SK-N-SH (cell line): ENCODE measurements around the gene ARHGAP36.

Source experiments
- CHD2 ChIP-seq: fragments of 150-350 bp; IDR thresholded peaks from 2 replicates; pipeline ENCODE4 v1.6.1; 2018; ENCODE audit warnings: low read length; ENCODE audit not compliant: partially characterized antibody
- FOXJ3 ChIP-seq: sonication (generic); formaldehyde crosslinking; IDR thresholded peaks from 2 replicates; pipeline ENCODE4 v1.5.1; 2020; ENCODE audit warnings: mild to moderate bottlenecking, missing genetic modification reagents
- GABPA ChIP-seq: IDR thresholded peaks from 2 replicates; pipeline ENCODE4 v1.4.0; 2012; ENCODE audit warnings: low read depth, mild to moderate bottlenecking
- NRF1 ChIP-seq: IDR thresholded peaks from 2 replicates; pipeline ENCODE4 v1.6.1; 2012; ENCODE audit warnings: low read depth, mild to moderate bottlenecking, low read length
- POLR2AphosphoS5 ChIP-seq: IDR thresholded peaks from 2 replicates; pipeline ENCODE4 v1.6.1; 2012; ENCODE audit warnings: low read depth, low read length
- RAD21 ChIP-seq: IDR thresholded peaks from 2 replicates; pipeline ENCODE4 v1.6.1; 2012; ENCODE audit warnings: mild to moderate bottlenecking, low read length
- RCOR1 ChIP-seq: fragments of 150-350 bp; IDR thresholded peaks from 2 replicates; pipeline ENCODE4 v1.6.1; 2017; ENCODE audit warnings: antibody characterized with exemption, low read length
- TAF1 ChIP-seq: IDR thresholded peaks from 2 replicates; pipeline ENCODE4 v1.6.1; 2012; ENCODE audit warnings: low read depth, mild to moderate bottlenecking, low read length, moderate library complexity, borderline replicate concordance
- YY1 ChIP-seq: IDR thresholded peaks from 2 replicates; pipeline ENCODE4 v1.4.0; 2012; ENCODE audit warnings: low read depth, mild to moderate bottlenecking
- TF ChIP-seq, protein P1 (sequence below): fragments of 200-600 bp; sonication (generic); IDR thresholded peaks from 2 replicates; pipeline ENCODE4 v1.6.1; 2017; ENCODE audit warnings: antibody characterized with exemption, mild to moderate bottlenecking, moderate library complexity
- TF ChIP-seq, protein P2 (sequence below): IDR thresholded peaks from 2 replicates; pipeline ENCODE4 v1.4.0; 2012; ENCODE audit warnings: low read depth, borderline replicate concordance
- TF ChIP-seq, protein P3 (sequence below): IDR thresholded peaks from 2 replicates; pipeline ENCODE4 v1.6.1; 2012; ENCODE audit warnings: mild to moderate bottlenecking, low read depth, low read length, moderate library complexity
- TF ChIP-seq, protein P4 (sequence below): fragments of 150-350 bp; IDR thresholded peaks from 2 replicates; pipeline ENCODE4 v1.6.1; 2016; ENCODE audit warnings: mild to moderate bottlenecking, low read depth, low read length
- TF ChIP-seq, protein P5 (sequence below): IDR thresholded peaks from 2 replicates; pipeline ENCODE4 v1.4.0; 2012; ENCODE audit warnings: low read depth

DNA sequence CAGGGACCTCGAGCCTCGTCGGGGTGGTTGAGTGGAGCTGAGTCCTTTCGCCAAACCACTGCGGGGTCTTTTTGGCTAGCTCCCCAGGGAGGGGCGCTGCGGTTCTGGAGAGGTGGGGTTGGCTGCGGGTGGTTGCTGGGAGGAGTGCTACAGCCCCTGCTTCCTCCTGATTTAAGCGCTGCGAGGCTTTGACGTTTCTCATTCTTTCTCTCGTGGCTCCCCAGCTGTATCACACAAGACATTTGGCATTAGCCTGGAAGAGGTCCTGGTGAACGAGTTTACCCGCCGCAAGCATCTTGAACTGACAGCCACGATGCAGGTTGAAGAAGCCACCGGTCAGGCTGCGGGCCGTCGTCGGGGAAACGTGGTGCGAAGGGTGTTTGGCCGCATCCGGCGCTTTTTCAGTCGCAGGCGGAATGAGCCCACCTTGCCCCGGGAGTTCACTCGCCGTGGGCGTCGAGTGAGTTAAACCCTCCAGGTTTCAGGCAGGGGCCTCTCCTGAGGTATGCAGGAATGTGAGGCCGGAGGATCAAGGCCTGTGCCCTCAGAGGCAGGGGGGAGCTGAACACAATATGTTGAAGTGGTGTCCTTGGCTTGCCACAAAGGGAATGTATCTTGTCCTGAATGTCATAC is 25.5 kb downstream of the ARHGAP36 start:
- TF ChIP-seq, protein P1, sequence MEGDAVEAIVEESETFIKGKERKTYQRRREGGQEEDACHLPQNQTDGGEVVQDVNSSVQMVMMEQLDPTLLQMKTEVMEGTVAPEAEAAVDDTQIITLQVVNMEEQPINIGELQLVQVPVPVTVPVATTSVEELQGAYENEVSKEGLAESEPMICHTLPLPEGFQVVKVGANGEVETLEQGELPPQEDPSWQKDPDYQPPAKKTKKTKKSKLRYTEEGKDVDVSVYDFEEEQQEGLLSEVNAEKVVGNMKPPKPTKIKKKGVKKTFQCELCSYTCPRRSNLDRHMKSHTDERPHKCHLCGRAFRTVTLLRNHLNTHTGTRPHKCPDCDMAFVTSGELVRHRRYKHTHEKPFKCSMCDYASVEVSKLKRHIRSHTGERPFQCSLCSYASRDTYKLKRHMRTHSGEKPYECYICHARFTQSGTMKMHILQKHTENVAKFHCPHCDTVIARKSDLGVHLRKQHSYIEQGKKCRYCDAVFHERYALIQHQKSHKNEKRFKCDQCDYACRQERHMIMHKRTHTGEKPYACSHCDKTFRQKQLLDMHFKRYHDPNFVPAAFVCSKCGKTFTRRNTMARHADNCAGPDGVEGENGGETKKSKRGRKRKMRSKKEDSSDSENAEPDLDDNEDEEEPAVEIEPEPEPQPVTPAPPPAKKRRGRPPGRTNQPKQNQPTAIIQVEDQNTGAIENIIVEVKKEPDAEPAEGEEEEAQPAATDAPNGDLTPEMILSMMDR, result no peak
- TF ChIP-seq GABPA (no peak), FOXJ3 (CRISPR knock-in tag) (no peak), NRF1 (no peak), POLR2AphosphoS5 (no peak), CHD2 (no peak), YY1 (no peak), TAF1 (no peak), RCOR1 (no peak), RAD21 (no peak)
- TF ChIP-seq, protein P2, sequence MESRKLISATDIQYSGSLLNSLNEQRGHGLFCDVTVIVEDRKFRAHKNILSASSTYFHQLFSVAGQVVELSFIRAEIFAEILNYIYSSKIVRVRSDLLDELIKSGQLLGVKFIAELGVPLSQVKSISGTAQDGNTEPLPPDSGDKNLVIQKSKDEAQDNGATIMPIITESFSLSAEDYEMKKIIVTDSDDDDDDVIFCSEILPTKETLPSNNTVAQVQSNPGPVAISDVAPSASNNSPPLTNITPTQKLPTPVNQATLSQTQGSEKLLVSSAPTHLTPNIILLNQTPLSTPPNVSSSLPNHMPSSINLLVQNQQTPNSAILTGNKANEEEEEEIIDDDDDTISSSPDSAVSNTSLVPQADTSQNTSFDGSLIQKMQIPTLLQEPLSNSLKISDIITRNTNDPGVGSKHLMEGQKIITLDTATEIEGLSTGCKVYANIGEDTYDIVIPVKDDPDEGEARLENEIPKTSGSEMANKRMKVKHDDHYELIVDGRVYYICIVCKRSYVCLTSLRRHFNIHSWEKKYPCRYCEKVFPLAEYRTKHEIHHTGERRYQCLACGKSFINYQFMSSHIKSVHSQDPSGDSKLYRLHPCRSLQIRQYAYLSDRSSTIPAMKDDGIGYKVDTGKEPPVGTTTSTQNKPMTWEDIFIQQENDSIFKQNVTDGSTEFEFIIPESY, result no peak
- TF ChIP-seq, protein P3, sequence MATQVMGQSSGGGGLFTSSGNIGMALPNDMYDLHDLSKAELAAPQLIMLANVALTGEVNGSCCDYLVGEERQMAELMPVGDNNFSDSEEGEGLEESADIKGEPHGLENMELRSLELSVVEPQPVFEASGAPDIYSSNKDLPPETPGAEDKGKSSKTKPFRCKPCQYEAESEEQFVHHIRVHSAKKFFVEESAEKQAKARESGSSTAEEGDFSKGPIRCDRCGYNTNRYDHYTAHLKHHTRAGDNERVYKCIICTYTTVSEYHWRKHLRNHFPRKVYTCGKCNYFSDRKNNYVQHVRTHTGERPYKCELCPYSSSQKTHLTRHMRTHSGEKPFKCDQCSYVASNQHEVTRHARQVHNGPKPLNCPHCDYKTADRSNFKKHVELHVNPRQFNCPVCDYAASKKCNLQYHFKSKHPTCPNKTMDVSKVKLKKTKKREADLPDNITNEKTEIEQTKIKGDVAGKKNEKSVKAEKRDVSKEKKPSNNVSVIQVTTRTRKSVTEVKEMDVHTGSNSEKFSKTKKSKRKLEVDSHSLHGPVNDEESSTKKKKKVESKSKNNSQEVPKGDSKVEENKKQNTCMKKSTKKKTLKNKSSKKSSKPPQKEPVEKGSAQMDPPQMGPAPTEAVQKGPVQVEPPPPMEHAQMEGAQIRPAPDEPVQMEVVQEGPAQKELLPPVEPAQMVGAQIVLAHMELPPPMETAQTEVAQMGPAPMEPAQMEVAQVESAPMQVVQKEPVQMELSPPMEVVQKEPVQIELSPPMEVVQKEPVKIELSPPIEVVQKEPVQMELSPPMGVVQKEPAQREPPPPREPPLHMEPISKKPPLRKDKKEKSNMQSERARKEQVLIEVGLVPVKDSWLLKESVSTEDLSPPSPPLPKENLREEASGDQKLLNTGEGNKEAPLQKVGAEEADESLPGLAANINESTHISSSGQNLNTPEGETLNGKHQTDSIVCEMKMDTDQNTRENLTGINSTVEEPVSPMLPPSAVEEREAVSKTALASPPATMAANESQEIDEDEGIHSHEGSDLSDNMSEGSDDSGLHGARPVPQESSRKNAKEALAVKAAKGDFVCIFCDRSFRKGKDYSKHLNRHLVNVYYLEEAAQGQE, result no peak
- TF ChIP-seq, protein P4, sequence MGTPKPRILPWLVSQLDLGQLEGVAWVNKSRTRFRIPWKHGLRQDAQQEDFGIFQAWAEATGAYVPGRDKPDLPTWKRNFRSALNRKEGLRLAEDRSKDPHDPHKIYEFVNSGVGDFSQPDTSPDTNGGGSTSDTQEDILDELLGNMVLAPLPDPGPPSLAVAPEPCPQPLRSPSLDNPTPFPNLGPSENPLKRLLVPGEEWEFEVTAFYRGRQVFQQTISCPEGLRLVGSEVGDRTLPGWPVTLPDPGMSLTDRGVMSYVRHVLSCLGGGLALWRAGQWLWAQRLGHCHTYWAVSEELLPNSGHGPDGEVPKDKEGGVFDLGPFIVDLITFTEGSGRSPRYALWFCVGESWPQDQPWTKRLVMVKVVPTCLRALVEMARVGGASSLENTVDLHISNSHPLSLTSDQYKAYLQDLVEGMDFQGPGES, result no peak
- TF ChIP-seq, protein P5, sequence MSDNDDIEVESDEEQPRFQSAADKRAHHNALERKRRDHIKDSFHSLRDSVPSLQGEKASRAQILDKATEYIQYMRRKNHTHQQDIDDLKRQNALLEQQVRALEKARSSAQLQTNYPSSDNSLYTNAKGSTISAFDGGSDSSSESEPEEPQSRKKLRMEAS, result no peak
